ENCODE data around the gene FOXM1.

Gene FOXM1

GRCh38 chr12:2833327-2833726 lies 43.6 kb downstream of the FOXM1 start:
- no peak for DNase-seq (ENCODE audit: low read depth in 2 of 2)
- no peak for TF ChIP-seq CTCF (IDR thresholded peaks at IDR 0.05; ENCODE audit: low read depth, low read length)
- no peak overlapping the region for H3K4me3 ChIP-seq (replicated peaks in 1 of 2; ENCODE audit: low read depth in 2 of 2, low read length in 2 of 2)

- no peak overlapping the region for H3K4me3 ChIP-seq (replicated peaks in 1 of 2; ENCODE audit: low read depth in 2 of 2, low read length in 2 of 2)
- no peak for DNase-seq (ENCODE audit: low read depth in 2 of 2)
- TF ChIP-seq CTCF (IDR thresholded peaks at IDR 0.05; ENCODE audit: low read depth, low read length), result no peak
Observed at GRCh38 chr12:2832550-2833127, 44.3 kb downstream of the FOXM1 start.

GRCh38 chr12:2829275-2829674 lies 47.7 kb downstream of the FOXM1 start:
- no peak for DNase-seq (ENCODE audit: low read depth in 2 of 2)
- H3K4me3 ChIP-seq (replicated peaks in 1 of 2; ENCODE audit: low read depth in 2 of 2, low read length in 2 of 2), result no peak overlapping the region
- no peak for TF ChIP-seq CTCF (IDR thresholded peaks at IDR 0.05; ENCODE audit: low read depth, low read length)

GRCh38 chr12:2826721-2827515 lies 50.1 kb downstream of the FOXM1 start:
- DNase-seq (ENCODE audit: low read depth in 2 of 2), result no peak
- no peak for TF ChIP-seq CTCF (IDR thresholded peaks at IDR 0.05; ENCODE audit: low read depth, low read length)
- no peak overlapping the region for H3K4me3 ChIP-seq (replicated peaks in 1 of 2; ENCODE audit: low read depth in 2 of 2, low read length in 2 of 2)

- DNase-seq (ENCODE audit: low read depth in 2 of 2), result no peak
- H3K4me3 ChIP-seq (replicated peaks in 1 of 2; ENCODE audit: low read depth in 2 of 2, low read length in 2 of 2), result no peak overlapping the region
- no peak for TF ChIP-seq CTCF (IDR thresholded peaks at IDR 0.05; ENCODE audit: low read depth, low read length)
Observed at GRCh38 chr12:2826036-2826435, 50.9 kb downstream of the FOXM1 start.

- no peak overlapping the region for H3K4me3 ChIP-seq (replicated peaks in 1 of 2; ENCODE audit: low read depth in 2 of 2, low read length in 2 of 2)
- DNase-seq (ENCODE audit: low read depth in 2 of 2), result no peak
- TF ChIP-seq CTCF (IDR thresholded peaks at IDR 0.05; ENCODE audit: low read depth, low read length), result no peak
Observed at GRCh38 chr12:2825132-2825531, 51.8 kb downstream of the FOXM1 start.

All from cardiac fibroblast (primary cell).